Fibroblast of skin of left quadriceps (primary cell): ENCODE results near the gene PLGLB1.
"Not testable (repeated sequence)": the region's sequence is repeated elsewhere in the genome, so short reads cannot be mapped to it uniquely, and the experiment has no call there.

Experiments used
- DNase-seq, 2 experiments: peaks; one replicate each; pipeline ENCODE4 v3.0.0-alpha.2; 2013; ENCODE audit warnings: low read depth in 2 of 2

Gene PLGLB1

GRCh38 chr2:87021744-87022143, at the start of gene PLGLB1:
TSS of gene PLGLB1 (minus strand) at chr2:87021844. CDS start at chr2:87021783, 61 bp downstream.
- DNase-seq, result not testable (repeated sequence)

DNA sequence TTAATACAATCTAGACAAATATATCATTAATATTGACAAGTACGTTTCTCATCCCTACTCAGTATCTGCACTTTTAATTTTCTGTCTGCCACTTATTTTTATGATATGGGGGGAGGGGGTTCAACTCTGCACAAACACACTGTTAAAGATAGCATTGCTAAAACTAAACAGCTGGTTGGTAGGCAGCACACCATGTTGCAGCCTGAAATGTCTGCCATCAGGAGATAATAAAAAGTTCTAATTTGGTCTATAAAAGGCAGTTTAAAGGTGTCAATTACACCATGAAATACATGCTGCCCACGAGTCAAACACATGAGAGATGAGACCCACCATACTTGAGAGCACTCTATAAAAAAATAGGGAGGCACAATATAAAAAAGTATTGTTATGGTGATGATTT, 42.7 kb upstream of the PLGLB1 start:
- DNase-seq, result not testable (repeated sequence)

DNA sequence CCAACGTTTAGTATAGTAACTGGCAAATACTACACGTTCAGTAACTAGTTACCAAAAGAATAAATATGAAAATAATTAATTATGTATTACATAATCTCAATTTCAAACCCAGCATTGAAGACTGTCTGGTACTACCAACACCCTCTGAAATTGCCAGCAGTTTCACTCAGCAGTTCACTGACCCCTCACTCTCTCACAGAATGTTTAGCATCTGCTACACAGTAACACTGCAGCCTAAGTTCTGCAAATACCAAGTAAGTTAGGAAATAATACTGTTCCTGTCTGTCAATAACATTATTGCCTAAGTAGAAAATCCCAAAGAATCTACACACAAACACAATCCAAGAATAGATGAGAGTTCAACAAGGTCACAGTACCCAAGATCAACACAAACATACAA, 41.8 kb upstream of the PLGLB1 start:
- not testable (repeated sequence) for DNase-seq

DNA sequence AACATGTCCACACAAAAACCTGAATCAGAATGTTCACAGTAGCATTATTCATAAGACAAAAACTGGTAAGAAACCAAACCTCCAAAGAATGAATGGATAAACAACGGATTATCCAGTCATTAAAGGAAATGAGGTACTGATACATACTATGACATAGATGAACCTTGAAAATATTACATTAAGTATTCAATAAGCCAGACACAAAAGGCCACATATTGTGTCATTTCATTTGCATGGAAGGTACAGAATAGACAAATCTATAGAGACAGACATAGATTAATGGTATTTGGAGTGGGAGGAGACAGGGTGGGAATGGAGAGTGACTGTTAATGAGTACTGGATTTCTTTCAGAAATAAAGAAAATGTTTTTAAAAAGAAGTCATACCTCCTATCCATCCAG, 39.9 kb upstream of the PLGLB1 start:
- DNase-seq, result not testable (repeated sequence)

GRCh38 chr2:87057606-87058005, 36.0 kb upstream of the PLGLB1 start:
- not testable (repeated sequence) for DNase-seq

- DNase-seq, result not testable (repeated sequence)
Measured at GRCh38 chr2:87056843-87057242, 35.2 kb upstream of the PLGLB1 start.

DNA sequence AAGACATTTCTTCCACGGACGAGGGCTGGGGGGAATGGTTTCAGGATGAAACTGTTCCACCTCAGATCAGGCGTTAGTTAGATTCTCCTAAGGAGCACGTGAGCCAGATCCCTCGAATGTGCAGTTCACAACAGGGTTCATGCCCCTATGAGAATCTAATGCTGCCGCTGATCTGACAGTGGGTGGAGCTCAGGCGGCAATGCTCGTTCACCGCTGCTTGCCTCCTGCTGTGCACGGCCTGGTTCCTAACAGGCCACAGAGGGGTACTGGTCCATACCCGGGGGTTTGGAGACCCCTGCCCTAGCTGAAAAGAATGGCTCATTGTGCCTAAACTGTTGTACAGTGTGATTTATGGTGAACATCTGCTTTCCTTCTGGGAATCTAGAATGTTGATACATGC, 34.8 kb upstream of the PLGLB1 start:
- DNase-seq, result not testable (repeated sequence)

GRCh38 chr2:87054375-87054774, 32.7 kb upstream of the PLGLB1 start:
- DNase-seq, result not testable (repeated sequence)

GRCh38 chr2:87041321-87041978, 19.8 kb upstream of the PLGLB1 start:
- not testable (repeated sequence) for DNase-seq

DNA sequence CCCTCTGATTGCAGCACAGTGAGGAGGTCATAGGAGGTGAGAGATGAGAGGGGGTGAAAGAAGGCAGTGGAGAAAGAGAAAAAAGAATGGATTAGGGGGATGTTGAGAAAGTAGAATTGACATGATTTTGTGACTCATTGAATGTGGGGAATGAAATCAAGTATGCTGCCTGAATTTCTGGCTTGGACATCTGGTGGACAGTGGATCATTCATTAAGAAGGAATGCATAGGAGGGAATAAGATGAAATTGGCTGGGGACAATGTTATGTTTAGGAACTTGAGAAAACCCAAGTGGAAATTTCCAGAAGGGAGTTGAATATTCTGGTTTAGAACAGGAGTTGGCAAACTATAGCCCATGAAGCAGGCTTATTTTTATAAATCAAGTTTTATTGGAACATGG, 7.0 kb upstream of the PLGLB1 start:
- not testable (repeated sequence) for DNase-seq

- not testable (repeated sequence) for DNase-seq
Measured at GRCh38 chr2:87026816-87027215, 5.2 kb upstream of the PLGLB1 start.

- not testable (repeated sequence) for DNase-seq
Measured at GRCh38 chr2:87025927-87026326, 4.3 kb upstream of the PLGLB1 start.

- not testable (repeated sequence) for DNase-seq
Measured at GRCh38 chr2:87023988-87024615, 2.5 kb upstream of the PLGLB1 start.

GRCh38 chr2:87021043-87021442, 601 bp downstream of the PLGLB1 start:
- DNase-seq, result not testable (repeated sequence)

- DNase-seq, result not testable (repeated sequence)
Measured at GRCh38 chr2:87019053-87019452, 2.6 kb downstream of the PLGLB1 start.

- DNase-seq, result not testable (repeated sequence)
Measured at GRCh38 chr2:87014489-87015169, 7.0 kb downstream of the PLGLB1 start.

GRCh38 chr2:87004398-87004797, 17.2 kb downstream of the PLGLB1 start:
- not testable (repeated sequence) for DNase-seq
